ENCODE data around the gene EHD1. TPM values are rescaled to one million over a fixed set of nuclear protein-coding genes. Genes with fewer than 3 reads are reported as not detected.
"Not testable (repeated sequence)": the region's sequence is repeated elsewhere in the genome, so short reads cannot be mapped to it uniquely, and the experiment has no call there.

The EHD1 gene
- total and polyA plus RNA-seq, 9 of the 15 experiments (the other 6 are each of a cell fraction or from before 2014, with no cell fraction given) = 0.46 to 65.0 (median 16.4) TPM

- Histone ChIP-seq H2AFZ (ENCODE audit: low read depth, low read length) (no peak overlapping the region), H4K20me1 (replicated peaks; ENCODE audit: control insufficient read depth, insufficient read depth, low read length) (no peaks in the 10 kb centered on the region), H3K4me3 (no peak overlapping the region), H3K4me1 (replicated peaks in 1 of 2; ENCODE audit: control insufficient read depth in 2 of 2, insufficient read depth in 2 of 2, low read length in 2 of 2) (peaks cover 0 to 3% of the 10 kb centered on the region in 2 experiments; a peak in 1 of 5 replicates), H3K27me3 (ENCODE audit: control insufficient read depth in 2 of 2, insufficient read depth in 2 of 2, low read length in 2 of 2) (no peaks in the 10 kb centered on the region), H3K9me3 (replicated peaks; ENCODE audit: control insufficient read depth, insufficient read depth, low read depth, low read length) (no peaks in the 10 kb centered on the region), H3K4me2 (ENCODE audit: insufficient read depth, low read length) (no peak overlapping the region), H3K27ac (ENCODE audit: extremely low read depth, low read depth, low read length) (no peak overlapping the region), H3K9me1 (ENCODE audit: control insufficient read depth, insufficient read depth, low read length) (no peaks in the 10 kb centered on the region), H3K36me3 (ENCODE audit: control insufficient read depth, insufficient read depth, low read length) (no peaks in the 10 kb centered on the region), H3K79me2 (ENCODE audit: control insufficient read depth, insufficient read depth, low read length) (no peaks in the 10 kb centered on the region), H3K9ac (ENCODE audit: insufficient read depth in 1 of 2, low read depth in 2 of 2, low read length in 2 of 2) (no peak overlapping the region)
- intact Hi-C loops (cut with micrococcal nuclease) (no loop called here), in situ Hi-C loops (cut with MboI) (no loop called here)
- 31% methylated on average over 3 of the region's 3 CpGs for WGBS (ENCODE audit: insufficient coverage, low coverage, missing lambda C conversion rate)
- CTCF ChIA-PET (ENCODE audit: low intra/inter-chr PET ratio) = interaction anchor here (0.6 kb wide), 1 partner anchor 457 kb away, joined by 6 read pairs; no protein-coding TSS in a partner anchor
- FAIRE-seq (no peak), DNase-seq (ENCODE audit: extremely low read depth in 1 of 4, low spot score in 3 of 4) (no peak), ATAC-seq (no peak)
- BruUV-seq (replicated peaks) = no TSS peak
- TF ChIP-seq DACH1 (IDR thresholded peaks at IDR 0.05; ENCODE audit: partially characterized antibody) = no peak
- TF ChIP-seq POLR2A (conservative IDR thresholded peaks at IDR 0.05) = no peak
- TF ChIP-seq ZNF780A (CRISPR knock-in tag; IDR thresholded peaks at IDR 0.05) = no peak
- no peak for TF ChIP-seq DNMT1 (IDR thresholded peaks at IDR 0.05)
- TF ChIP-seq ATF6 (CRISPR knock-in tag; IDR thresholded peaks at IDR 0.05) = no peak
- TF ChIP-seq SETDB1 (IDR thresholded peaks at IDR 0.05; ENCODE audit: low read length) = no peak
- TF ChIP-seq NEUROD1 (IDR thresholded peaks at IDR 0.05; ENCODE audit: borderline replicate concordance, low read depth, low read length, partially characterized antibody) = no peak
- TF ChIP-seq MXI1 (IDR thresholded peaks at IDR 0.05; ENCODE audit: low read depth, low read length) = no peak
- no peak for TF ChIP-seq IFI16 (CRISPR knock-in tag; IDR thresholded peaks at IDR 0.05)
- no peak for TF ChIP-seq KDM5B (IDR thresholded peaks at IDR 0.05; ENCODE audit: insufficient replicate concordance, low read depth, low read length)
- no peak for TF ChIP-seq TCF3 (CRISPR knock-in tag; IDR thresholded peaks at IDR 0.05)
- TF ChIP-seq NFIX (CRISPR knock-in tag; IDR thresholded peaks at IDR 0.05; ENCODE audit: low read depth) = no peak
- no peak for TF ChIP-seq SMC3 (conservative IDR thresholded peaks at IDR 0.05; ENCODE audit: insufficient read depth, low read depth, low read length)
- no peak for TF ChIP-seq TEAD2 (tag; IDR thresholded peaks at IDR 0.05)
- no peak for TF ChIP-seq ZNF232 (CRISPR knock-in tag; IDR thresholded peaks at IDR 0.05)
- TF ChIP-seq RB1 (IDR thresholded peaks at IDR 0.05; ENCODE audit: low read depth) = no peak
- TF ChIP-seq ZBTB8A (IDR thresholded peaks at IDR 0.05; ENCODE audit: partially characterized antibody) = no peak
- no peak for TF ChIP-seq MCM3 (IDR thresholded peaks at IDR 0.05)
- POLR2A ChIA-PET = interaction anchor here (1.0 kb wide), 2 partner anchors 11 to 19 kb away, joined by 3 read pairs; no protein-coding TSS in a partner anchor
Measured at GRCh38 chr11:64817476-64817875, 60.9 kb downstream of the EHD1 start.

- POLR2A ChIA-PET = interaction anchor here (0.6 to 1.8 kb wide), 2 partner anchors 13 to 281 kb away, joined by 3 to 4 read pairs; no protein-coding TSS in a partner anchor
- H3K4me3 ChIP-seq; FAIRE-seq; H3K4me2 ChIP-seq (ENCODE audit: insufficient read depth, low read length); BruUV-seq (replicated peaks); H3K9me1 ChIP-seq (ENCODE audit: control insufficient read depth, insufficient read depth, low read length); DNase-seq (ENCODE audit: extremely low read depth in 1 of 4, low spot score in 3 of 4); H3K79me2 ChIP-seq (ENCODE audit: control insufficient read depth, insufficient read depth, low read length); H3K4me1 ChIP-seq (replicated peaks in 1 of 2; ENCODE audit: control insufficient read depth in 2 of 2, insufficient read depth in 2 of 2, low read length in 2 of 2); H3K36me3 ChIP-seq (ENCODE audit: control insufficient read depth, insufficient read depth, low read length); CTCF ChIA-PET (ENCODE audit: low intra/inter-chr PET ratio); H3K27me3 ChIP-seq (ENCODE audit: control insufficient read depth in 2 of 2, insufficient read depth in 2 of 2, low read length in 2 of 2); H3K27ac ChIP-seq (ENCODE audit: extremely low read depth, low read depth, low read length); intact Hi-C loops (cut with micrococcal nuclease); H4K20me1 ChIP-seq (replicated peaks; ENCODE audit: control insufficient read depth, insufficient read depth, low read length); ATAC-seq; in situ Hi-C loops (cut with MboI); H2AFZ ChIP-seq (ENCODE audit: low read depth, low read length); H3K9me3 ChIP-seq (replicated peaks; ENCODE audit: control insufficient read depth, insufficient read depth, low read depth, low read length); H3K9ac ChIP-seq (ENCODE audit: insufficient read depth in 1 of 2, low read depth in 2 of 2, low read length in 2 of 2): not testable (repeated sequence)
- WGBS (ENCODE audit: insufficient coverage, low coverage, missing lambda C conversion rate) = 45% methylated on average over 5 of the region's 5 CpGs
Measured at GRCh38 chr11:64815433-64815832, 63.0 kb downstream of the EHD1 start.

All from K562 (cell line).